Measurements from ENCODE around the gene IL34. TPM values are rescaled to one million over a fixed set of nuclear protein-coding genes. Genes with fewer than 3 reads are reported as not detected.

The IL34 gene
- total RNA-seq, 2 experiments from 2014 or later, result not detected

GRCh38 chr16:70685061-70685937, 38.9 kb downstream of the IL34 start:
- no peaks in the 10 kb centered on the region for H3K4me1 ChIP-seq (ENCODE audit: insufficient read depth, low read length, poor library complexity, severe bottlenecking)
- no peaks in the 10 kb centered on the region for H3K9me3 ChIP-seq (ENCODE audit: low read length)
- BruUV-seq (replicated peaks), result no TSS peak
- H4K20me1 ChIP-seq (ENCODE audit: insufficient read depth, low read length), result no peaks in the 10 kb centered on the region
- no peaks in the 10 kb centered on the region for H3K36me3 ChIP-seq (ENCODE audit: insufficient read depth, low read length)
- H2AFZ ChIP-seq (ENCODE audit: low read length), result no peak overlapping the region
- intact Hi-C loops (cut with micrococcal nuclease; ENCODE audit: unreplicated experiment), result no loop called here
- CTCF ChIA-PET (ENCODE audit: unreplicated experiment), result interaction anchor here (0.5 kb wide), 1 partner anchor 166 kb away, joined by 4 read pairs; no protein-coding TSS in a partner anchor
- TF ChIP-seq CTCF (conservative IDR thresholded peaks at IDR 0.05; ENCODE audit: low read length), result no peak
- no peak for TF ChIP-seq EZH2phosphoT487 (IDR thresholded peaks at IDR 0.05; ENCODE audit: borderline replicate concordance, low read depth, low read length)
- POLR2A ChIA-PET, result no interaction called here
- no peak for DNase-seq (ENCODE audit: low spot score)
- H3K4me3 ChIP-seq (ENCODE audit: low read depth, low read length, poor library complexity, severe bottlenecking), result no peak overlapping the region
- no peak overlapping the region for H3K27ac ChIP-seq (ENCODE audit: low read depth, low read length, poor library complexity, severe bottlenecking)
- H3K4me2 ChIP-seq (ENCODE audit: low read length), result no peak overlapping the region
- no peaks in the 10 kb centered on the region for H3K79me2 ChIP-seq (ENCODE audit: insufficient read depth, low read depth, low read length)
- no peaks in the 10 kb centered on the region for H3K9me2 ChIP-seq (ENCODE audit: insufficient read depth, low read length)

GRCh38 chr16:70685938-70686375, 39.6 kb downstream of the IL34 start, which contains the start of gene MTSS2:
Gene MTSS2, minus strand, starts transcription at chr16:70686053. Its CDS starts 262 bp downstream, at chr16:70685791.
- no peak within 1 kb of the TSS for H3K4me2 ChIP-seq (ENCODE audit: low read length)
- H3K79me2 ChIP-seq (ENCODE audit: insufficient read depth, low read depth, low read length), result no peaks in the 10 kb centered on the region
- H3K4me1 ChIP-seq (ENCODE audit: insufficient read depth, low read length, poor library complexity, severe bottlenecking), result no peaks in the 10 kb centered on the region
- TF ChIP-seq CTCF (conservative IDR thresholded peaks at IDR 0.05; ENCODE audit: low read length), result no peak
- no peak for TF ChIP-seq EZH2phosphoT487 (IDR thresholded peaks at IDR 0.05; ENCODE audit: borderline replicate concordance, low read depth, low read length)
- CTCF ChIA-PET (ENCODE audit: unreplicated experiment), result no interaction called here
- H4K20me1 ChIP-seq (ENCODE audit: insufficient read depth, low read length), result no peaks in the 10 kb centered on the region
- H3K9me3 ChIP-seq (ENCODE audit: low read length), result no peaks in the 10 kb centered on the region
- no TSS peak for BruUV-seq (replicated peaks)
- intact Hi-C loops (cut with micrococcal nuclease; ENCODE audit: unreplicated experiment), result no loop called here
- no peak for DNase-seq (ENCODE audit: low spot score)
- no peak within 1 kb of the TSS for H2AFZ ChIP-seq (ENCODE audit: low read length)
- no peaks in the 10 kb centered on the region for H3K9me2 ChIP-seq (ENCODE audit: insufficient read depth, low read length)
- H3K4me3 ChIP-seq (ENCODE audit: low read depth, low read length, poor library complexity, severe bottlenecking), result no peak within 1 kb of the TSS
- POLR2A ChIA-PET, result no interaction called here
- no peak within 1 kb of the TSS for H3K27ac ChIP-seq (ENCODE audit: low read depth, low read length, poor library complexity, severe bottlenecking)
- H3K36me3 ChIP-seq (ENCODE audit: insufficient read depth, low read length), result no peaks in the 10 kb centered on the region

Data from OCI-LY7 (cell line).